Retinal pigment epithelial cell (primary cell): ENCODE data around the gene KCND3.

ENCODE experiments used
- DNase-seq: peaks from one replicate; pipeline ENCODE4 v3.0.0-alpha.2; 2010; ENCODE audit warnings: low read depth
- H3K4me3 ChIP-seq: 2 replicates; pipeline ENCODE4 v1.5.1; 2011; ENCODE audit warnings: mild to moderate bottlenecking, low read length, control low read depth, moderate library complexity
- CTCF ChIP-seq: conservative IDR thresholded peaks from 2 replicates; pipeline ENCODE4 v1.5.1; 2011; ENCODE audit warnings: low read depth, low read length, control low read depth, inconsistent platforms

The KCND3 gene

GRCh38 chr1:111852261-111852721 is 137.2 kb downstream of the KCND3 start:
- no peak for DNase-seq
- no peak overlapping the region for H3K4me3 ChIP-seq
- TF ChIP-seq CTCF: no peak

GRCh38 chr1:111851552-111851951 is 137.9 kb downstream of the KCND3 start:
- no peak for DNase-seq
- TF ChIP-seq CTCF: no peak
- H3K4me3 ChIP-seq: no peak overlapping the region

- no peak overlapping the region for H3K4me3 ChIP-seq
- DNase-seq: no peak
- no peak for TF ChIP-seq CTCF
Measured at GRCh38 chr1:111850109-111850508, 139.4 kb downstream of the KCND3 start.

DNA sequence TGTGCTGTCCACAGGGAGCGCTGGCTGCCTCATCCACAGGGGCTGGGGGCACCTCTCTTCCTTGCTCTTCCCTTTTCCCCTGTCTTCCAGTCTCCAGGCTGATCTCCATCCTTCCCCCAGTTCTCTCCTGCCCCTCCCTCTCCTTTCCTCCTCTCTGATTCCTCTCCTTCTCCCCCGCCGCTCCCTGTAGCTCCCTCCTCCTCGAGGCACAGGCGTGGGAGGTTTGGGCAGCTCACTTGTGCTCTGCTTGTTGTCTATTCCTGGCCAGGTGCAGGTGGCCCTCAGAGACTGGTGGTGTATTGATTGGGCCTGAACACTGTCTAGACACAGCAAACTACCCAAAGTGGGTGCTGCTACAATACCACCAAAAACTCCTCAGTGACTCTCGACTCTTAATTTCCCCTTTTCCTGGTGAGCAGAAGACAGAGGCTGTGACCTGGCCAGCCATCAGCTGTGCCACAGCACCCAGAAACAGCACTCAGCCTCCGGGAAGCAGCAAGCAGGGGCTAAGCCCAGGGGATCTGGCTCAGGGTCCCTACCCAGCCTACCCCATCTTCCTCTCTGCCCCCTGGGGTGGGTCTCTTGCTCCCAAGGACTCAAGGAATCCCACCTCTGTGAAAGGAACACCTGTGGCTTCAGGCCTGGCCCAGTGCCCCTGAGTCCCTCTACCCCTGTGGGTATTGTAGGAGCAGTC is 140.5 kb downstream of the KCND3 start:
- H3K4me3 ChIP-seq: no peak overlapping the region
- TF ChIP-seq CTCF: no peak
- no peak for DNase-seq

- DNase-seq: no peak
- TF ChIP-seq CTCF: no peak
- H3K4me3 ChIP-seq: no peak overlapping the region
Measured at GRCh38 chr1:111847466-111847865, 142.0 kb downstream of the KCND3 start.

DNA sequence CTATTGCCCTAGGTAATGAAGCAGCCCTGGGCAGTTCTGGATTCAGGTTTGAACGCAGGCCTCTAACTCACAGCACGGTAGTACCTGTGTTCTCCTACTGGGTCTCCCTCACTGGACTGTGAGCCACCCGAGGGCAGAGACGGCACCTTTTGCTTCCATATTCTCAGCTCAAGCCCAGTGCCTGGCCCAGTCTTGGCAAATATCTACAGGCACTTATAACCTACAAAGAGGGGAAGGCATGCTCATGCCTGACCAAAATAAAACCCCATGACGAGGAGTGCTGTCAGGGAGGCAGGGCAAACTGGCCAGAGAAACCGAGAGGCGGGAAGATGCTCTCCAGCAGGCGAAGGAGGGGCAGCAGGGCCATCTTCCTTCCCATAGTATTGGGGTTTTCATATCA is 142.6 kb downstream of the KCND3 start:
- no peak for TF ChIP-seq CTCF
- DNase-seq: no peak
- no peak overlapping the region for H3K4me3 ChIP-seq

- H3K4me3 ChIP-seq: no peak overlapping the region
- DNase-seq: no peak
- no peak for TF ChIP-seq CTCF
Measured at GRCh38 chr1:111843177-111843576, 146.3 kb downstream of the KCND3 start.
